T-helper 1 cell treated with Interleukin-12 subunit alpha and Interleukin-12 subunit beta and Interleukin-4 antibody, amounts not matched to agents 30 ng/mL and 1 ng/mL, for 36 hours (primary cell): Measurements from ENCODE around the gene KNSTRN. TPM values are rescaled to one million over a fixed set of nuclear protein-coding genes. Genes with fewer than 3 reads are reported as not detected.

ENCODE experiments used
- intact Hi-C: fragments of 100-400 bp; cut with micrococcal nuclease; formaldehyde crosslinking; loops from one replicate; pipeline ENCODE4 v1.15.1; 2024
- total RNA-seq: library from RNA; stranded (reverse); gene quantifications from 2 replicates; pipeline ENCODE4 v1.2.3, GENCODE V29; 2022

Gene KNSTRN
- total RNA-seq, 1 donor from 2014 or later = 38.0 TPM

DNA sequence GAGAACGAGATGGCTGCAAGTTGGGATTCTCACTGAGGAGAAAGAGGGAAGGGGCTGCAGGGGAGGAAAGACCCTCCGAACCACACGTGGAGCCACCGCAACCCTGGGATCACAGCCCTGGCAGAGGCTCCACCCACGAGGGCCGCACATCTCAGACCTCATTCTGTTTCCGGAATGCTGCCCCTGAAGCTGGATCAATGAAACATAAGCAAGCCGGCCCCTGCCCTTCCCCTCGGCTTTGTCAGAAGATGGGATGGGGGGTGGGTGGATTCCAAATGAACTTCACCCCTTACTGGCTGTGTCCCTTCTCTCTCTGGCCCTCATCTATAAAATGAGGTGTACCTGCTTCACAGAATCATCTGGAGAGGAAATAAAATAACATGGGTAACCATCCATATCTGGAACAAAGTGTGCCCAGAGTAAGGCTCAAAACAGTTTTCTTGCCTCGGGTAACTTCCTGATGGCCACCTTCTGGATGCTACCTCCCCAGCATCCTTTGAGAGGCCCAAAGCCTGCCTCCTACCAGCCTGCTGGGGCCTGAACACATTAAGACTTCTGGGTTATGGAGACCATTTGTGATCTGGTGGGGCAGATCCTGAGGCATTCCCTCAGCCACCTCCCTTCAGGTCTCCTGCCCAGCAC is 37.2 kb upstream of the KNSTRN start:
- intact Hi-C loops = no loop called here

DNA sequence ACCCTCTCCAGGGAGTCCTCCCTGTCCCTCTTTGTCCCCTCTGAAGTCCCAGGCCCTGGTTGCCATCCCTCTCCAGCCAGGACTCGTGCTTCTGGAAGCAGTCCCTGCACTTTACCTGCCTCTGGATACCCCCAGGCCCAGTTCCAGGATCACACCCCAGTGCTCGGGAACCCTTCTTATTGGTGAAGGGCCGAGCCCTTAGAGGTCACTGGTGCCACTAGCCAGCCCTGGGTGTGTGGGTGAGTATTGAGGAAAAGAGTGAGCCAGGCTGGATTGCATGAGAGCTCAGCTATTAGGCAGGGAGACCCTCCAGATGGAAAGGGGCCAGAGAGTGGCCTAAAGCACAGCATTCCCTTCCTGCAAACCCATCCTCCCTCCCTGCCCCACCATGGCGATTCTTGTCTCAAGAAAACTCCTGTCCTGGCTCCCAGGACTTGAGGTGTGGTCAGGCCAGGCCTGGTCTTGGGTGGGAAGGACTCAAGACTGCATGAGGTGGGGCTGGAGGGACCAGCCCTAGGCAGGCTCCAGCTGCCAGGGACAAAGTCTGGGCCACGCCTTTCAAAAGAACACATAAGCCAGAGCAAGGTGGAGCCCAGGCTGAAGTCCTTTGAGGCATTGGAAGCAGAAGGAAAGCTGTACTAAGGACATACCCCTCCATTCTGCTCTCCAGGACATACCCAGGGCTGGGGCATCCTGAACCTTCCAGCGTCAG is 36.5 kb upstream of the KNSTRN start:
- intact Hi-C loops = no loop called here

DNA sequence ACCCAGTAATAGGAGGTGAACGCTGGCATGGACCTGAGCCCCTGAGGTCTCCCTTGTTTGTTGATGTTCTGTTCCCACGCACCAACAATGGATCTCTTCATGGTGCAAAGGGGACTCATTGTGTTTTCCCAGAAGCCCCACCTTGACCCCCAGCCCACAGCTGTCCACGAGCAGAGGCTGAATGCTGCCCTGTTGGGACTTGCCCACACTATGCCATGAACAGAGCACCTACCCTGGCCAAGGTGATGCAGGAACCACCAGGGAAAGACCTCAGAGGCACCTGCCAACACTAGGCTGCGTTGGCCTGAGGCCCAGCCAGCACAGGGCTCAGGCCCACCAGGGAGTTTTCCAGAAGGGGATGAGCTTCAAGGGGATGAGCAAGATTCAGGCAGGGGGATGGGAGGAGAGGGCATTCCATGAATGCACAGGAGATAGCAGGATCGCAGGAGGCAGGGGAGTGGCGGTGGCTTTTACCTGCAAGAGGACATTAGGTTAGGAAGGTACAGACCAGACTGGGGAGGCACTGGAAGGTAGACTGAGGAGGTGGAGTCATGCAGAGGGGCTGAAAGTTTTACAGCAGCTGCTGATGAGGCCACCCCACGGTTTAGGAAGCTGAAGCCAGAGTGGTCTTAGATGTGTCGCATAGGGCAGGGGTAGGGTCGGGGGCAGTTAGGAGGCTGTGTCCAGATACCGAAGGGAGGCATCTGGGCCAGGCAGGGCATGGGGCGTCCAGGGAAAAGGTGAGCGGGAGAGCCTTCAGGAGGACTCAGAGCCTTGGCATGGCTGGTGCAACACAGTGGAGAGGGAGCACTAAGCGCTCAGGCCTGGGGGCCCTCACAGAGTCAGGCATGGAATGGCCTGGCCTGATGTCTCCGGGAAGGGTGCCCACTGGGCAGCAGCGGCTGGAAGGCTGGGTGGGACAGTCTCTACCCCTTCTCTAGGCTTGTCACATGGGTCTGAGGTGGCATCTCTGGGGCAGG is 35.7 kb upstream of the KNSTRN start:
- intact Hi-C loops = no loop called here

DNA sequence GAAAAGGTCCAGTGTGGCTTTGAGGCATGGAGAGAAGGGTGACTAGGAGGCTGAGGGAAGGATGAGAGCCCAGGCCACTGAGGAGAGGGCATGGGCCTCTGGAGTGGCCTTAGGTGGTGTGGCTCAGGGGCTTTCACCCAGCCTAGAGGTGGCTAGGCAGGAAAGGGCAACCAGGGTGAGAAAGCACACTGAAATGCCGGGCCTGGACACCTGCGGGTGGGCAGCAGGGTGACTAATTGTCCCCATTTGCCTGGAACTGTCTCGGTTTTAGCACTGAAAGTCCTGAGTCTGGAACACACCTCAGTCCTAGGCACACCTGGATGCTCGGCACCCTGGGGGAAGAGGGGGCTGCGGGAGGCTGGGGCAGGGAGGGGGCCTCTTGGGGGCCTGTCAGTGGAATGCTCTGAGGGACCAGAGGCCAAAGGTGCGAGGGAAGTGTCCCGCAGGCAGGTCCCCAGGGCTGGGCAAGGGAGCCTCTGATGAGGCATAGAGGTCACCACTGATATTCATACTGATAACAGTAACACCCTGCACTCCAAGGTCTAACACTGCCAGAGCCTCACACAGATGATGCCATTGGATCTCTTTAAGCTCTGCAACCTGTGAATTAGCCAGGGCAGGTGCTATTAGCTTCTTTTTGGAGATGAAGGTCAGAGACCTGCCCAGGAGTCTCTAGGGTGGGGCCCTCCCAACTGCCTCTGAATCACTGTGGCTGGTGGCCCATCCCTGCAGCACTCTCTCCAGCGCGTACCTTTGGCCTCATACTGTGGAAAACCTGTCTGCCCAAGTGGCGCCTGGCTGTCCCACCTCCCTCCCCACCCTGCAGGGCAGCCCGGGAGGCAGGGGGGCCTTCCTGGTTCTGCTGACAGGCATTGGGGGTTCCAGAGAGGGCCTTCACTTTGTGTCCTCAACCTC is 34.7 kb upstream of the KNSTRN start:
- intact Hi-C loops = no loop called here

DNA sequence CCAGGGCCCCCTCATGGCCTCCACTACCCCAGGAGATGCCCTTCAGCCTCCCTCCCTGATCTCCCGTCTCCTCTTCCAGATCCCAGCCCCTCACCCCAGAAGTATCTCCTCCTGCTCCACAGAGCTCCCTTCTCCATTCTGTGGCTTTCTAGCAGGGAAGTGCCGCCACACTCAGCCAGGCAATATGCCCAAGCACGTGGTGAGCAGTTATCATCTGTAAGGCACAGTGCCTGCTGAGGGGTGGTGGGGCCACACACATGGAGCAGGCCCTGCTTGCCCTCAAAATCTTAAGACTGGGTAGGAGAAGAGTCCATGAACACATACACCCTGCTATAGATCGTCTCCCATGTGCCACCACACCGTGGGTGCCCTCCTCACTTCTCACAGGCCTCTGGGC is 34.0 kb upstream of the KNSTRN start:
- intact Hi-C loops = no loop called here

DNA sequence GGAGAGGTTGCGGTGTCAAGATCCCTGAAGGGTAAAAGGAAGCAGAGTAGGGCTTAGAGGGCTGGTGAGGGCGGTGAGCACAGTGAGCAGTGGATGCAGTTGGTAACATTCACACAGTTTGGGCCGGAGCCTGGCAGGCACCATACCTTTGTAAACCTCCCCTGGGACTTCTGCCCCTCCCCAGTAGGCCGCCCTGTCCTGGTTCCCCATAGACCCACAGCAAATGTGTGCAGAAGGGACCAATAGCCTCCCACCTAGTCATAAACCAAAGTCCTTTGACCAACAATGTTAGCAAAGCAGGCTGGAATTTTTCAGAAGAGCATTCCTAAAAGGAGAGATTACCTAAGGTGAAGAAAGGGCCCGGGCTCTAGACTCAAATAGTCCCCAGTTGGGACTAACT is 33.4 kb upstream of the KNSTRN start:
- intact Hi-C loops = no loop called here

DNA sequence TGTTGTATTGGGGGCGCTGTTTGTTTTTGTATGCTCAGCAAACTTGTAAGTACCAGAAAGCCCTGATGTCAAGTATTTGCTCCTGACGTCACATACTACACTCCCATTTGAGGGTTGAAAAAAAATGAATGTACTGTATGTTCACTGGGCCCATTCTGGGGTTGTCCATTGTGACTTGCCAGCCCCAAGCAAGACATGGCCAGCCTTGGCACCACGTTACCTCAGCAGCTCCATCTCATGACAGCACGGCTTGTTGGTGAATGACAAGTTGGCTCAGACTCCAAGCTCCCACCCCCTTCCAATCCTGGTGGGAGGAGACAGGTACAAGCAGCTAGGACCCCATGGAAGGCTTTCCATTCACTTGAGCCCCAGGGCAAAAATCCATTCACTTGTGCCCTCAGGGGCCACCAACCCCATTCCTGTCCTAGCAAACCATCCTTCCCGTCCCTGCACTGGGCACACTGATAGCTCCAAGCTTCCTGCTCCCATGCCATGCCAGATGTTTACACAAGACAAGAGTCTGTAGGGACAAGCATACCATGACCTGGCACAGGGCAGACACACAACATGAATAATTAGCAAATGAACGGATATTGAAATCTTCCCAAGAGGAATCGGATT is 30.1 kb upstream of the KNSTRN start:
- intact Hi-C loops = no loop called here

DNA sequence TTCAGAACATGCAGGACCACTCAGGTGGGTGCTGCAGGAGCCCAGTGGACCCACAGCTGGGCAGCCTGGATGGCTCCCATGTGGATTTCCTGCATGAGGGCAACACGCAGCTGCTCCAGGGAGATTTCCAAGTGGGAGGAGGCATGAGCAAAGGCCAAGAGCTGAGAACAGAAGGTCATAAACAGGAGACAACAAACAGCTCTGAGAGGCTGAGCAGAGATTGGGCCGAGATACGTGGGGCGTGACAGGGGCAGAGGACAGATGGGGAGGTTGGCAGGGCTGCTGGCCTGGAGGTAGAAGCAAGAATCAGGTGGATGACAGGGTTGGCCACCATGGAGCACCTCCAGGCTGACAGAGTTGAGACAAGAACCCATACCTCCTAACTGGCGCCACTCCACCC is 28.8 kb upstream of the KNSTRN start:
- intact Hi-C loops = no loop called here

DNA sequence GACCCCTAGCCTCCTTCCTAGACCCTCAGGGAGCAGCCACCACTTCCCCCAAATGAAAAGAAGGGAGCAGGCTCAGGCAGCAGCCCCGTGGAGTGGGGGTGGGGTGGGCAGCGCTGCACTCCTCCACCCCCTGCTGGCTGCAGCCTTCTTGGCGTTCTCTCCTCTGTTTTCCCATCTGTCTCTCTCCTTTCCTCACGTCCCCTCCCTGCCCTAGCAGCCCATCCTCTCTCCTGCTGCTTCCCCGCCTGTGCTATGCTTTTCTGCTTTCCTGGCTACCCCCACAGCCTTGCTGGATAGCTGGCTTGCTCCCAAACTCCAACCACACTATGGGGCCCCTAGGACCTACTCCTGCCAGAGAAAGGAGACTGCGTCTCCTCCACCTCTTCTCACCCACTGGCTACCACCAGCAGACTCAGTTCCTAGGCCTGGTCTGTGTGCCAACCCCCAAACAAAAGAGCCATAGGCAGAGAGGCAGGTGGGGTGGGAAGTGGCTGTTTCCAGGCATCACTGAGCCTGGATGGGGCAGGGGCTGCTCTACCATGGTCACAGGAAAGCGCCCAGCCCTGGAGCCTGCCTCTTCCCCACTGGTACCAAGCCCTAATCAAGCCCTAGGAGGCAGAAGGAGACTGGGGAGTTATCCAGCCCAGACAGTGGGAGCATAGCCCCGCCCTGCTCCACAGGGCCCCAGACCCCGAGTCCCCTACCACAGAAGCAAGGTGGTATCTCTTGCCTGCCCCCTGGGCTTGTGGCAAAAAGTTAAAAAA is 27.9 kb upstream of the KNSTRN start:
- intact Hi-C loops = loop anchor here (5.0 kb wide), 1 partner anchor 213 kb away; the partner anchor contains the start of genes CCDC32 and RPUSD2

DNA sequence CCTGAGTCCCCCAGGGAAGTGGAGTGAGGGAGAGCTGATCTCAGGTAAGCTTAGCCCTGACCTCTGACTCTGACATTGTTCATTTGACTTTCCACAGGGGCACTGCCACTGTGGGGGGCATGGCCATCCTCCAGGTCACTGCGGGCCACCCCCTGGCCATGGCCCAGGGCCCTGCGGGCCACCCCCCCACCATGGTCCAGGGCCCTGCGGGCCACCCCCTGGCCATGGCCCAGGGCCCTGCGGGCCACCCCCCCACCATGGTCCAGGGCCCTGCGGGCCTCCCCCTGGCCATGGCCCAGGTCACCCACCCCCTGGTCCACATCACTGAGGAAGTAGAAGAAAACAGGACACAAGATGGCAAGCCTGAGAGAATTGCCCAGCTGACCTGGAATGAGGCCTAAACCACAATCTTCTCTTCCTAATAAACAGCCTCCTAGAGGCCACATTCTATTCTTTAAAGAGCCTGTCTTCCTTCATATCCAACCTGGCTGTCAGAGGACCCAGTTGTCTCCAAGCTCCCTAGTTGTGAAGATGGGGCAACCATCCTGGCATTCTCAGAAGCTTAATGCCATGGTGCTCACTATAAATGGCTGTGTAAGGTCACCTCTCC is 26.4 kb upstream of the KNSTRN start:
- intact Hi-C loops = loop anchor here (5.0 kb wide), 1 partner anchor 211 kb away; the partner anchor contains the start of genes CCDC32 and RPUSD2

DNA sequence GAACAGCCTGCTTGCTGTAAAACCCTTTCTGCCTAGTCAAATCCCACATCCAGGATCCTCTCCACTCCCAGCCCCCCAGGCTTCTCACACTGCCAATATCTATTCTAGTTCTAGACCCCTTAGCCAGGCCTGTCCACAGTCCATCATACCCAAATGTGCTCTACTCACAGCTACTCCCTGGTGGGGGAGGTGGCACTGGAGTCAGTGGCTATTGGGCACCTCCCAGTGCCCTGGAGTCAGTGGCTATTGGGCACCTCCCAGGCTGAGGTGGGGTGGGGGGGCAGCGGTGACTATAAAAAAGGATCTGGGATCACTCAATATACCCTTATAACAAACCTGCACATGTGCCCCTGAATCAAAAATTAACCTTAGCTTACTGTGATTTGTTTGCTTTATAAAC is 25.3 kb upstream of the KNSTRN start:
- intact Hi-C loops = loop anchor here (5.0 kb wide), 1 partner anchor 210 kb away; the partner anchor contains the start of genes CCDC32 and RPUSD2

DNA sequence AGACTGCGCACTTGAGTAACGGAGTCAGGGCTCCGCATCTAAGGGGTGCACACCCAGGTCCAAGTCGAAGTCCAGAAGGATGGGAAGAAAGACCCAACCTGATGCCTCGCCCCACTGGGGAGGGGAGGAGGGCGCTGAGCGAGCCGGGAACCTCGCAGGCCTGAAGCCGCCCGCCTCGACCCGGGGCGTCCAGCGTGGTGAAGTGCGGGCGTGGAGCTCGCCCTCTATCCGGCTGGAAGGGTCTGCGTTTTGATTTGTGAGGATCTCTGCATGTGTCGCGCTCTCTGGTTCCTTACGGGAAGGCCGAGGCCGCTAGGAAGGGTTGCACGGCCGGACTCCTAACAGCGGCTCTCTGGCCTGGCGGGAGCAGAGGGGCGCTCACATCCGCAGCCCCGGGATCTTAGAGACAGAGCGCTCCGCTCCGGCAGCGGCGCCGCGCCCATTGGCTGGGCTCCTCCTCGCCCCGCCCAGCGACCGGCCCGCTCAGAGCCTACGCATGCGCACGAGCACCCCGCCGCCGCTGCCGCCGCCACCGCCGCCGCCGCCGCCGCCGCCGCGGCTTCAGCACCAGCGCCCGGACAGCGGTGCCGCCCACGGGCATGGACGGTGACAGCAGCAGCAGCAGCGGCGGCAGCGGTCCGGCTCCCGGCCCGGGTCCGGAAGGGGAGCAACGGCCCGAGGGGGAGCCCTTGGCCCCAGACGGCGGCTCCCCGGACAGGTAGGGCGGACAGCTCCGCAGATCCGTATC is 24.6 kb upstream of the KNSTRN start, which contains the start of gene DISP2:
DISP2 (plus strand) TSS at position 497 of the 748 bp plus-strand sequence; CDS start at position 600, 103 bp downstream.
- intact Hi-C loops = loop anchor here (1.0 to 5.0 kb wide), 5 partner anchors 10 to 209 kb away; partner anchors contain the start of genes CCDC32, INAFM2, KNSTRN and RPUSD2

DNA sequence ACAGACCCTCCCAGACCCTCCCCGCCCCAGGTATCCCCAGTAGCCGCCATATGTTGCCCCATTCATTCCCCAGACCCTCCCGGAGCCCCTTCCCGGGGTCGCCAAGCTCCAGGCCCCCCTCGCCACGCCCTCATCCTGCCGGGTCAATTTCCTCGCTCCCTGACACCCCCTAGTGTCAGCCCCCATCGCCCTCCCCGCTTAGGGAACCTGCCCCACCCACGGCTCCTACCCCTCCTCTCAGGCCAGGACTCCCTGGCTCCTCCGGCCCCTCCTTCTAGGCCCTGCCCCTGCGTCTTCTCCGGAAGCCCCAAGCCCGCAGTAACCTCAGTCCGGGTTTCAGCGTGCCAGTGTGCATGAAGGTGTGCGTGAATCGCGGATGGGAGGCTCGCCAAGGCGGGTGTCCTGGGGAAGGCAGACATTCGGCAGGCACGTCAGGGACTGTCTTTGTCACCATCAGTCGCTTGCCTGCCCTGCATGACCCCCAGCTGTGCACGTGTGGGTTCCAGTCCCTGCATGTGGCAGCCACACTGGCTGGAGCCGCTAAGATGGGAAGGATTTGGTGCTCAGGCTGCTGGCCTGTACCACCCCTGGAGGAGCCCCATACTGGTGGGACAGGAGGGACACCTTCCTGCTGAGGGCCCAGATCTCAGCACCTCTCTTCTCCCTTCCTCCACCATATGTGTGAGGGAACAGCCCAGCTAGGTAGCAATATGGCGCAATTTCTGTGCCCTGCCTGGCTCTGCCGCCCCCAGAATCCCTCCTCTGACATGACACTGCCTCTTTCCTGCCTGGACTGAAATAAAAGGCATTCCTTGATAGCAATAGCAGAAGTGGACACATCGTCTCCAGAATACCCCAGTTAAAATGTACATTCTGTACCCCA is 23.8 kb upstream of the KNSTRN start:
- intact Hi-C loops = loop anchor here (1.0 to 5.0 kb wide), 5 partner anchors 10 to 209 kb away; partner anchors contain the start of genes CCDC32, INAFM2, KNSTRN and RPUSD2

DNA sequence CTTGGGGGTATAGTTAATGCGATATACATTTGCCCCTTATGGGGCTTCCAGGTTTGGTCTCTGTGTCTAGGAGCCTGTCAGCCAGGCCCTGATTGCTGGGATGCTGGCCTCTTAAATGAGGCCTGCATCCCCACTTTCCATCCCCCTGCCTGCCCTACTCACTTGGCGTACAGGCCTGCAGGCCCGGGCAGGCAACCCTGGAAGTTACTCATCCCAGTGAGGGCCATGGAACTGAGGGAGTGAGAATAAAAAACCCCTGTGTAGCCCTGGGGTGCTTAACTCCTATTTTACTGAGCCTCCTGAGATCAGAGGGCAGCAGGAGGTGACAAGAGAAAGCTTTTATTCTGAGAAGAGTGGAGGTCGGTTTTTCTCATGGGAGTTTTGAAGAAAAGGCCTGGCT is 22.5 kb upstream of the KNSTRN start:
- intact Hi-C loops = no loop called here

DNA sequence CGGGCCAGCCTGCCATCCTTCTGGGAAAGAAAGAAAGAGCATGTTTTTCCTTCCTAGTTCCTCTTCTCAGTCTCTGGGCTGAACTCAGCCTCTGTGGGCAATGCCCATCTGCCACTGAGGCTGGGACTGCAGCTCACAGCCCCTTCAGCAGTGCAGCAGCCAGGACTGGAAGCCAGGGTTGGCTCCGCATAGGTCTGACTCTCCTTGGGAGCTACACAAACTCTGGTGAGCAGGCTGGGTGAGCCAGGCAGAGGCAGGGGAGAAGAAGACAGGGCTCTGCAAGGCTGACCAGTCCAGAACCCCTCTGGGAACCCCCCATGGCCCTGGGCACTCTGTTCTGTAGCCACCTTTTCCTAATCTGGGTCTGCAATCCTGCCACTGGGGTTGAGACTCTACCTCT is 20.9 kb upstream of the KNSTRN start:
- intact Hi-C loops = no loop called here

DNA sequence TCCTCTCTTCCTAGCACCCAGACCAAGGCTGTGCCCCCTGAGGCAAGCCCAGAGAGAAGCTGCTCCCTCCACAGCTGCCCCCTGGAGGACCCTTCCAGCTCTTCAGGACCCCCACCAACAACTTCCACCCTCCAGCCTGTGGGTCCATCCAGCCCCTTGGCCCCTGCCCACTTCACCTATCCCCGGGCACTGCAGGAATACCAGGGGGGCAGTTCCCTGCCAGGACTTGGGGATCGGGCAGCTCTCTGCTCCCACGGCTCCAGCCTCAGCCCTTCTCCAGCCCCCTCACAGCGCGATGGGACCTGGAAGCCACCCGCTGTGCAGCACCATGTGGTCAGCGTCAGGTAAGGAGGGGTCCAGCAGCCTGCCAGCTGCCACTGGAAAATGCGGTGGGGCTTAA is 18.9 kb upstream of the KNSTRN start:
- intact Hi-C loops = no loop called here

DNA sequence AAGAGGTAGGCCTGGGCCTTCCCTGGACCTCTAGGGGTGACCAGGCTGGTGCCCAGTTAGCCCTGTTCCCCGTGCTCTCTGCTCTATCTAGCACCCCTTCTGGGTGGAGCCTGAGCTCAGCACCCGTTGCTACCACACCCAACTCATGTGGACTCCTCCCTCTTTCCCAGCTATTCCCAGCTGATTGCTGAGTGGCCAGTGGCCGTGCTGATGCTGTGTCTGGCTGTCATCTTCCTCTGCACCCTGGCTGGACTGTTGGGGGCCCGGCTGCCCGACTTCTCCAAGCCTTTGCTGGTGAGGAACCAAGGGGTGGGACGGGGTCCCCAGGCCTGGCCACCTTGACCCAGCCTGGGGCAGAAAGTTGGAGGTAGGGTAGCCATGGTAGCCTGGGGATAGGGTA is 18.3 kb upstream of the KNSTRN start:
- intact Hi-C loops = no loop called here
